T-helper 1 cell (primary cell): ENCODE data around the gene NAA38.
"Not testable (repeated sequence)": the region's sequence is repeated elsewhere in the genome, so short reads cannot be mapped to it uniquely, and the experiment has no call there.

Experiments
- DNase-seq, 5 donors: peaks; one replicate each; pipeline ENCODE4 v3.0.0-alpha.2; 2012 to 2020

The NAA38 gene

GRCh38 chr17:7822126-7822525 is 35.2 kb downstream of the NAA38 start:
- no peak for DNase-seq

GRCh38 chr17:7820231-7820630 is 37.1 kb downstream of the NAA38 start:
- DNase-seq: no peak

- no peak for DNase-seq
Measured at GRCh38 chr17:7818746-7819645, 38.4 kb downstream of the NAA38 start.

GRCh38 chr17:7818026-7818425 is 39.3 kb downstream of the NAA38 start:
- DNase-seq: no peak

- DNase-seq: no peak
Measured at GRCh38 chr17:7817643-7817964, 39.8 kb downstream of the NAA38 start.

- DNase-seq: no peak
Measured at GRCh38 chr17:7816926-7817642, 40.3 kb downstream of the NAA38 start.

- DNase-seq: no peak
Measured at GRCh38 chr17:7814969-7815368, 42.4 kb downstream of the NAA38 start.

- DNase-seq: no peak
Measured at GRCh38 chr17:7811251-7811650, 46.1 kb downstream of the NAA38 start.

- DNase-seq: not testable (repeated sequence)
Measured at GRCh38 chr17:7809791-7810343, 47.5 kb downstream of the NAA38 start.

GRCh38 chr17:7809086-7809790 is 48.1 kb downstream of the NAA38 start:
- no peak for DNase-seq

- no peak for DNase-seq
Measured at GRCh38 chr17:7807206-7807605, 50.2 kb downstream of the NAA38 start.
